ENCODE data around the gene PLXNC1. TPM values are rescaled to one million over a fixed set of nuclear protein-coding genes. Genes with fewer than 3 reads are reported as not detected.

The PLXNC1 gene
- total RNA-seq, 5 donors from 2014 or later (not counting 1 experiment from before 2014, with no cell fraction given) = 12.9 to 23.9 (median 19.2) TPM

- no peak for ATAC-seq (replicated peaks in 1 of 4)
Observed at GRCh38 chr12:94265966-94266745, 117.8 kb downstream of the PLXNC1 start.

GRCh38 chr12:94266796-94267536 lies 118.6 kb downstream of the PLXNC1 start:
- ATAC-seq (replicated peaks in 1 of 4) (no peak), DNase-seq (no peak)
- Histone ChIP-seq H3K36me3 (ENCODE audit: control insufficient read depth in 2 of 2, extremely low read depth in 1 of 2, insufficient read depth in 1 of 2, low read length in 1 of 2) (peaks cover 0 to 4% of the 10 kb centered on the region in 2 donors), H3K9me3 (no peaks in the 10 kb centered on the region), H3K27ac (ENCODE audit: low read length) (no peak overlapping the region), H3K4me1 (ENCODE audit: control insufficient read depth in 1 of 2, extremely low read depth in 1 of 2, insufficient read depth in 2 of 2, low read length in 2 of 2) (peaks cover 20 to 39% of the 10 kb centered on the region in 2 experiments), H3K4me3 (ENCODE audit: control insufficient read depth in 1 of 2, extremely low read depth in 1 of 2, low read length in 1 of 2) (no peak overlapping the region), H3K27me3 (replicated peaks in 1 of 2; ENCODE audit: control insufficient read depth in 2 of 2, extremely low read depth in 1 of 2, insufficient read depth in 2 of 2, low read length in 1 of 2) (no peaks in the 10 kb centered on the region)
- H3K27ac Mint-ChIP-seq = peak overlapping the region; percentile 10 to 48
- peaks cover 28 to 81% (median 59%) of the 10 kb centered on the region in 3 donors for H3K4me1 Mint-ChIP-seq
- POLR2A ChIA-PET = no interaction called here
- CTCF ChIA-PET = no interaction called here
- H3K36me3 Mint-ChIP-seq = peaks cover 36% of the 10 kb centered on the region
- no peak overlapping the region for H3K4me3 Mint-ChIP-seq
- no peaks in the 10 kb centered on the region for H3K9me3 Mint-ChIP-seq
- 82% methylated on average over 6 of the region's 11 CpGs for WGBS (ENCODE audit: insufficient coverage)
- no peaks in the 10 kb centered on the region for H3K27me3 Mint-ChIP-seq

More at GRCh38 chr12:94265966-94266745, 117.8 kb downstream of the PLXNC1 start:
- POLR2A ChIA-PET = no interaction called here
- 95% methylated on average over 7 of the region's 14 CpGs for WGBS (ENCODE audit: insufficient coverage)
- Mint-ChIP-seq H3K4me1 (peaks cover 28 to 82% (median 53%) of the 10 kb centered on the region in 3 donors), H3K4me3 (no peak overlapping the region), H3K36me3 (peaks cover 32% of the 10 kb centered on the region), H3K27ac (peak overlapping the region in 1 of 2 donors; percentile 18), H3K9me3 (no peaks in the 10 kb centered on the region), H3K27me3 (no peaks in the 10 kb centered on the region)
- Histone ChIP-seq H3K9me3 (no peaks in the 10 kb centered on the region), H3K36me3 (ENCODE audit: control insufficient read depth in 2 of 2, extremely low read depth in 1 of 2, insufficient read depth in 1 of 2, low read length in 1 of 2) (peaks cover 0 to 4% of the 10 kb centered on the region in 2 donors), H3K4me3 (ENCODE audit: control insufficient read depth in 1 of 2, extremely low read depth in 1 of 2, low read length in 1 of 2) (no peak overlapping the region), H3K27ac (ENCODE audit: low read length) (no peak overlapping the region), H3K27me3 (replicated peaks in 1 of 2; ENCODE audit: control insufficient read depth in 2 of 2, extremely low read depth in 1 of 2, insufficient read depth in 2 of 2, low read length in 1 of 2) (no peaks in the 10 kb centered on the region), H3K4me1 (ENCODE audit: control insufficient read depth in 1 of 2, extremely low read depth in 1 of 2, insufficient read depth in 2 of 2, low read length in 2 of 2) (peaks cover 20 to 35% of the 10 kb centered on the region in 2 experiments)
- CTCF ChIA-PET = interaction anchor here (0.5 to 0.7 kb wide), 2 partner anchors 51 to 114 kb away, joined by 3 to 9 read pairs; no protein-coding TSS in a partner anchor
- no peak for DNase-seq

- POLR2A ChIA-PET = no interaction called here
- Mint-ChIP-seq H3K4me1 (peaks cover 28 to 79% (median 56%) of the 10 kb centered on the region in 3 donors), H3K4me3 (no peak overlapping the region), H3K27me3 (no peaks in the 10 kb centered on the region), H3K27ac (peak overlapping the region in 1 of 2 donors; percentile 48), H3K9me3 (no peaks in the 10 kb centered on the region), H3K36me3 (peaks cover 41% of the 10 kb centered on the region)
- DNase-seq (no peak), ATAC-seq (replicated peaks in 1 of 4) (no peak)
- H3K9me3 ChIP-seq = no peaks in the 10 kb centered on the region
- CTCF ChIA-PET = no interaction called here
- peaks cover 0 to 4% of the 10 kb centered on the region in 2 donors for H3K36me3 ChIP-seq (ENCODE audit: control insufficient read depth in 2 of 2, extremely low read depth in 1 of 2, insufficient read depth in 1 of 2, low read length in 1 of 2)
- 83% methylated on average over 1 of the region's 3 CpGs for WGBS (ENCODE audit: insufficient coverage)
- peaks cover 18 to 34% of the 10 kb centered on the region in 2 experiments for H3K4me1 ChIP-seq (ENCODE audit: control insufficient read depth in 1 of 2, extremely low read depth in 1 of 2, insufficient read depth in 2 of 2, low read length in 2 of 2)
- no peaks in the 10 kb centered on the region for H3K27me3 ChIP-seq (replicated peaks in 1 of 2; ENCODE audit: control insufficient read depth in 2 of 2, extremely low read depth in 1 of 2, insufficient read depth in 2 of 2, low read length in 1 of 2)
- H3K27ac ChIP-seq (ENCODE audit: low read length) = no peak overlapping the region
- H3K4me3 ChIP-seq (ENCODE audit: control insufficient read depth in 1 of 2, extremely low read depth in 1 of 2, low read length in 1 of 2) = no peak overlapping the region
Observed at GRCh38 chr12:94267537-94267872, 119.1 kb downstream of the PLXNC1 start.

- POLR2A ChIA-PET = no interaction called here
- H3K27ac Mint-ChIP-seq = no peak overlapping the region
Observed at GRCh38 chr12:94267921-94268471, 119.6 kb downstream of the PLXNC1 start.

GRCh38 chr12:94269316-94269999 lies 121.1 kb downstream of the PLXNC1 start:
- Histone ChIP-seq H3K36me3 (ENCODE audit: control insufficient read depth in 2 of 2, extremely low read depth in 1 of 2, insufficient read depth in 1 of 2, low read length in 1 of 2) (peaks cover 0 to 4% of the 10 kb centered on the region in 2 donors), H3K9me3 (no peaks in the 10 kb centered on the region), H3K4me1 (ENCODE audit: control insufficient read depth in 1 of 2, extremely low read depth in 1 of 2, insufficient read depth in 2 of 2, low read length in 2 of 2) (peaks cover 8 to 15% of the 10 kb centered on the region in 2 experiments), H3K27ac (ENCODE audit: low read length) (no peak overlapping the region), H3K27me3 (replicated peaks in 1 of 2; ENCODE audit: control insufficient read depth in 2 of 2, extremely low read depth in 1 of 2, insufficient read depth in 2 of 2, low read length in 1 of 2) (no peaks in the 10 kb centered on the region), H3K4me3 (ENCODE audit: control insufficient read depth in 1 of 2, extremely low read depth in 1 of 2, low read length in 1 of 2) (no peak overlapping the region)
- Mint-ChIP-seq H3K27ac (no peak overlapping the region), H3K9me3 (no peaks in the 10 kb centered on the region), H3K4me3 (no peak overlapping the region), H3K27me3 (no peaks in the 10 kb centered on the region), H3K4me1 (peaks cover 12 to 61% (median 40%) of the 10 kb centered on the region in 3 donors), H3K36me3 (peaks cover 45% of the 10 kb centered on the region)
- no CpG with 5 or more reads among the region's 4 CpGs for WGBS (ENCODE audit: insufficient coverage)
- ATAC-seq (replicated peaks in 1 of 4) (no peak), DNase-seq (no peak)
- ChIA-PET CTCF (interaction anchor here in 1 of 2 donors (0.7 kb wide), 1 partner anchor 190 kb away, joined by 3 read pairs; no protein-coding TSS in a partner anchor), POLR2A (interaction anchor here in 1 of 2 donors (0.6 kb wide), 1 partner anchor 12 kb away, joined by 3 read pairs; no protein-coding TSS in a partner anchor)

More at GRCh38 chr12:94267921-94268471, 119.6 kb downstream of the PLXNC1 start:
- no peaks in the 10 kb centered on the region for H3K27me3 Mint-ChIP-seq
- H3K4me3 Mint-ChIP-seq = no peak overlapping the region
- WGBS (ENCODE audit: insufficient coverage) = no CpG with 5 or more reads among the region's 5 CpGs
- peaks cover 0 to 4% of the 10 kb centered on the region in 2 donors for H3K36me3 ChIP-seq (ENCODE audit: control insufficient read depth in 2 of 2, extremely low read depth in 1 of 2, insufficient read depth in 1 of 2, low read length in 1 of 2)
- no peaks in the 10 kb centered on the region for H3K27me3 ChIP-seq (replicated peaks in 1 of 2; ENCODE audit: control insufficient read depth in 2 of 2, extremely low read depth in 1 of 2, insufficient read depth in 2 of 2, low read length in 1 of 2)
- H3K36me3 Mint-ChIP-seq = peaks cover 46% of the 10 kb centered on the region
- H3K4me3 ChIP-seq (ENCODE audit: control insufficient read depth in 1 of 2, extremely low read depth in 1 of 2, low read length in 1 of 2) = no peak overlapping the region
- H3K27ac ChIP-seq (ENCODE audit: low read length) = no peak overlapping the region
- DNase-seq (peak in 1 of 35 experiments; percentile 11), ATAC-seq (replicated peaks in 1 of 4) (no peak)
- H3K9me3 Mint-ChIP-seq = no peaks in the 10 kb centered on the region
- H3K4me1 Mint-ChIP-seq = peaks cover 23 to 75% (median 52%) of the 10 kb centered on the region in 3 donors
- H3K4me1 ChIP-seq (ENCODE audit: control insufficient read depth in 1 of 2, extremely low read depth in 1 of 2, insufficient read depth in 2 of 2, low read length in 2 of 2) = peaks cover 15 to 29% of the 10 kb centered on the region in 2 experiments
- CTCF ChIA-PET = interaction anchor here in 1 of 2 donors (0.7 kb wide), 1 partner anchor 254 kb away, joined by 3 read pairs; no protein-coding TSS in a partner anchor
- H3K9me3 ChIP-seq = no peaks in the 10 kb centered on the region

- H3K9me3 ChIP-seq = no peaks in the 10 kb centered on the region
- H3K27ac ChIP-seq (ENCODE audit: low read length) = no peak overlapping the region
- H3K36me3 ChIP-seq (ENCODE audit: control insufficient read depth in 2 of 2, extremely low read depth in 1 of 2, insufficient read depth in 1 of 2, low read length in 1 of 2) = no peaks in the 10 kb centered on the region
- Mint-ChIP-seq H3K36me3 (peaks cover 38% of the 10 kb centered on the region), H3K4me3 (no peak overlapping the region), H3K27me3 (no peaks in the 10 kb centered on the region), H3K4me1 (peaks cover 12 to 49% (median 40%) of the 10 kb centered on the region in 3 donors), H3K9me3 (no peaks in the 10 kb centered on the region), H3K27ac (peak overlapping the region in 1 of 2 donors; percentile 11)
- POLR2A ChIA-PET = no interaction called here
- peaks cover 8 to 15% of the 10 kb centered on the region in 2 experiments for H3K4me1 ChIP-seq (ENCODE audit: control insufficient read depth in 1 of 2, extremely low read depth in 1 of 2, insufficient read depth in 2 of 2, low read length in 2 of 2)
- DNase-seq = no peak
- H3K27me3 ChIP-seq (replicated peaks in 1 of 2; ENCODE audit: control insufficient read depth in 2 of 2, extremely low read depth in 1 of 2, insufficient read depth in 2 of 2, low read length in 1 of 2) = no peaks in the 10 kb centered on the region
- whole genome bisulfite sequencing (ENCODE audit: insufficient coverage) = no CpG with 5 or more reads among the region's 6 CpGs
- CTCF ChIA-PET = no interaction called here
- H3K4me3 ChIP-seq (ENCODE audit: control insufficient read depth in 1 of 2, extremely low read depth in 1 of 2, low read length in 1 of 2) = no peak overlapping the region
- ATAC-seq (replicated peaks in 1 of 4) = no peak
Observed at GRCh38 chr12:94271351-94271750, 123.0 kb downstream of the PLXNC1 start.
